H1 (cell line): Measurements from ENCODE around the gene HOXB4. TPM values are rescaled to one million over a fixed set of nuclear protein-coding genes. Genes with fewer than 3 reads are reported as not detected.

Experiments used
- CTCF ChIA-PET: fragments of 300-600 bp; sonication (Branson Sonifier 250); formaldehyde crosslinking; loops from one replicate; lab custom pipeline; 2021; ENCODE audit not compliant: partially characterized antibody; lab: Charles Lee
- POLR2A ChIA-PET: fragments of 300-600 bp; sonication (Branson Sonifier 250); formaldehyde crosslinking; loops from one replicate; lab custom pipeline; 2021; ENCODE audit warnings: inconsistent platforms; ENCODE audit not compliant: partially characterized antibody; lab: Charles Lee
- DNase-seq, 2 experiments: peaks; one replicate each; pipeline versions ENCODE4 v3.0.0 to v3.0.0-alpha.2; 2010 to 2022; ENCODE audit warnings: low spot score in 2 of 2, low read depth in 1 of 2, mixed read lengths in 1 of 2
- FAIRE-seq: peaks from 2 replicates; lab custom pipeline; 2011; peaks lifted over from hg19 to GRCh38; lab: Jason Lieb, UNC
- H2AFZ ChIP-seq: 2 replicates; pipeline ENCODE4 v1.8.1; 2012; ENCODE audit warnings: low read length, inconsistent platforms
- H2AK5ac ChIP-seq: 2 replicates; pipeline ENCODE4 v1.6.1; 2013; ENCODE audit warnings: low read depth, low read length
- H2BK120ac ChIP-seq: replicated peaks from 2 replicates; pipeline ENCODE3; 2013; ENCODE audit warnings: low read depth, low read length, inconsistent platforms
- H2BK12ac ChIP-seq: 2 replicates; pipeline ENCODE4 v1.6.1; 2013; ENCODE audit warnings: low read depth, low read length
- H2BK15ac ChIP-seq: 2 replicates; pipeline ENCODE4 v1.6.1; 2013; ENCODE audit warnings: low read length
- H2BK20ac ChIP-seq: 2 replicates; pipeline ENCODE4 v1.6.1; 2013; ENCODE audit warnings: low read length
- H2BK5ac ChIP-seq: 2 replicates; pipeline ENCODE4 v1.6.1; 2013; ENCODE audit warnings: low read depth, low read length
- H3K14ac ChIP-seq: 2 replicates; pipeline ENCODE4 v1.6.1; 2013; ENCODE audit warnings: inconsistent platforms; ENCODE audit not compliant: insufficient read length
- H3K18ac ChIP-seq: 2 replicates; pipeline ENCODE4 v1.6.1; 2013; ENCODE audit warnings: low read length; ENCODE audit errors: extremely low read depth
- H3K23ac ChIP-seq: 2 replicates; pipeline ENCODE4 v1.6.1; 2013; ENCODE audit warnings: inconsistent platforms; ENCODE audit not compliant: insufficient read length
- H3K23me2 ChIP-seq: 2 replicates; pipeline ENCODE4 v1.6.1; 2013; ENCODE audit warnings: low read depth, low read length
- H3K27ac ChIP-seq: 2 replicates; pipeline ENCODE4 v1.6.1; 2011; ENCODE audit warnings: low read depth, low read length, inconsistent platforms
- H3K27me3 ChIP-seq, 4 experiments: replicated peaks in 1 of 4; 1 replicate in 1 of 4; 2 replicates in 3 of 4; pipeline versions ENCODE4 v1.6.1 to v1.8.1; 2011 to 2013; ENCODE audit warnings: low read length in 3 of 4, mild to moderate bottlenecking in 3 of 4, inconsistent platforms in 2 of 4, mixed read lengths in 2 of 4, moderate library complexity in 1 of 4; ENCODE audit not compliant: control insufficient read depth in 3 of 4, insufficient read depth in 3 of 4; ENCODE audit errors: extremely low read depth in 1 of 4
- H3K36me3 ChIP-seq, 4 experiments: 2 replicates each; pipeline versions ENCODE4 v1.6.1 to v1.8.1; 2011 to 2013; ENCODE audit warnings: mild to moderate bottlenecking in 4 of 4, low read length in 3 of 4, moderate library complexity in 2 of 4, control low read depth in 1 of 4, inconsistent platforms in 1 of 4; ENCODE audit not compliant: insufficient read depth in 4 of 4, control insufficient read depth in 2 of 4
- H3K4ac ChIP-seq: replicated peaks from 2 replicates; pipeline ENCODE3; 2013; ENCODE audit warnings: low read length, low read depth, mixed read lengths, inconsistent platforms; ENCODE audit not compliant: insufficient read length
- H3K4me1 ChIP-seq, 4 experiments: replicated peaks in 1 of 4; 1 replicate in 1 of 4; 2 replicates in 3 of 4; pipeline versions ENCODE4 v1.6.1 to v1.8.1; 2011 to 2013; ENCODE audit warnings: low read length in 3 of 4, inconsistent platforms in 2 of 4, mixed read lengths in 1 of 4; ENCODE audit not compliant: insufficient read depth in 4 of 4, control insufficient read depth in 3 of 4
- H3K4me2 ChIP-seq, 2 experiments: 2 replicates each; pipeline versions ENCODE4 v1.6.1 to v1.8.1; 2011 to 2013; ENCODE audit warnings: low read depth in 2 of 2, low read length in 2 of 2, control low read depth in 1 of 2, inconsistent platforms in 1 of 2, mild to moderate bottlenecking in 1 of 2; ENCODE audit not compliant: insufficient read depth in 1 of 2
- H3K4me3 ChIP-seq, 4 experiments: fragments of 200-600, 300-600 bp in 1 of 4; sonication (generic), shearing (Covaris generic), sonication (Bioruptor Twin) in 1 of 4; 2 replicates each; pipeline versions ENCODE4 v1.5.1 to v1.8.1; 2011 to 2016; ENCODE audit warnings: low read length in 4 of 4, low read depth in 3 of 4, control low read depth in 2 of 4, inconsistent platforms in 2 of 4, mild to moderate bottlenecking in 2 of 4, mixed read lengths in 1 of 4, moderate library complexity in 1 of 4; ENCODE audit not compliant: insufficient read depth in 2 of 4; ENCODE audit errors: extremely low read depth in 1 of 4
- H3K56ac ChIP-seq: replicated peaks from 2 replicates; pipeline ENCODE3; 2013; ENCODE audit warnings: low read depth, mild to moderate bottlenecking, mixed read lengths, low read length, inconsistent platforms; ENCODE audit not compliant: insufficient read length
- H3K79me1 ChIP-seq: 2 replicates; pipeline ENCODE4 v1.6.1; 2013; ENCODE audit warnings: low read depth, low read length, control low read depth
- H3K79me2 ChIP-seq, 2 experiments: 2 replicates each; pipeline versions ENCODE4 v1.6.1 to v1.8.1; 2012 to 2013; ENCODE audit warnings: low read length in 2 of 2, mild to moderate bottlenecking in 2 of 2, inconsistent platforms in 1 of 2; ENCODE audit not compliant: insufficient read depth in 2 of 2, control insufficient read depth in 1 of 2
- H3K9ac ChIP-seq, 4 experiments: replicated peaks in 1 of 4; 1 replicate in 1 of 4; 2 replicates in 3 of 4; pipeline versions ENCODE4 v1.6.1 to v1.8.1; 2011 to 2013; ENCODE audit warnings: low read depth in 3 of 4, low read length in 3 of 4, control low read depth in 2 of 4, mild to moderate bottlenecking in 2 of 4, moderate library complexity in 2 of 4, inconsistent platforms in 1 of 4; ENCODE audit errors: extremely low read depth in 1 of 4
- H3K9me3 ChIP-seq, 2 experiments: 2 replicates each; pipeline versions ENCODE4 v1.6.1 to v1.8.1; 2012 to 2013; ENCODE audit warnings: mild to moderate bottlenecking in 2 of 2, moderate library complexity in 2 of 2, control low read depth in 1 of 2, inconsistent platforms in 1 of 2, low read depth in 1 of 2, low read length in 1 of 2, mixed read lengths in 1 of 2; ENCODE audit not compliant: insufficient read depth in 2 of 2
- H4K20me1 ChIP-seq, 2 experiments: replicated peaks in 1 of 2; 2 replicates each; pipeline versions ENCODE3 to v1.8.1; 2011 to 2013; ENCODE audit warnings: inconsistent platforms in 2 of 2, low read length in 2 of 2, mild to moderate bottlenecking in 1 of 2; ENCODE audit not compliant: insufficient read depth in 2 of 2, control insufficient read depth in 1 of 2
- H4K5ac ChIP-seq: 2 replicates; pipeline ENCODE4 v1.6.1; 2013; ENCODE audit warnings: low read length, low read depth, mixed read lengths, inconsistent platforms; ENCODE audit not compliant: insufficient read length
- H4K8ac ChIP-seq: 2 replicates; pipeline ENCODE4 v1.8.0; 2013; ENCODE audit warnings: mild to moderate bottlenecking, moderate library complexity, low read length, inconsistent platforms; ENCODE audit not compliant: insufficient read depth; ENCODE audit errors: extremely low read depth
- H4K91ac ChIP-seq: replicated peaks from 2 replicates; pipeline ENCODE3; 2013; ENCODE audit warnings: low read length, mixed read lengths, inconsistent platforms; ENCODE audit not compliant: insufficient read length
- BRCA1 ChIP-seq: IDR thresholded peaks from 2 replicates; pipeline ENCODE4 v1.6.1; 2012; ENCODE audit warnings: low read depth, low read length, improper control_type of control experiment
- CHD1 ChIP-seq: IDR thresholded peaks from 2 replicates; pipeline ENCODE4 v1.6.1; 2012; ENCODE audit warnings: low read depth, low read length, improper control_type of control experiment
- CREB1 ChIP-seq: IDR thresholded peaks from 2 replicates; pipeline ENCODE4 v1.6.1; 2012; ENCODE audit warnings: inconsistent platforms
- EZH2 ChIP-seq: fragments of 200-600 bp; sonication (generic); IDR thresholded peaks from 2 replicates; pipeline ENCODE4 v1.7.1; 2012; ENCODE audit warnings: low read depth, mild to moderate bottlenecking, moderate library complexity, low read length, inconsistent platforms; ENCODE audit not compliant: severe bottlenecking
- KDM1A ChIP-seq: fragments of 200-600, 300-600 bp; sonication (generic); IDR thresholded peaks from 2 replicates; pipeline ENCODE4 v1.7.1; 2016; ENCODE audit warnings: mild to moderate bottlenecking, low read length, borderline replicate concordance
- POLR2AphosphoS5 ChIP-seq: IDR thresholded peaks from 2 replicates; pipeline ENCODE4 v1.6.1; 2011; ENCODE audit warnings: low read depth, low read length
- RFX5 ChIP-seq: IDR thresholded peaks from 2 replicates; pipeline ENCODE4 v1.6.1; 2011; ENCODE audit warnings: low read depth, low read length, improper control_type of control experiment, borderline replicate concordance
- RXRA ChIP-seq: IDR thresholded peaks from 2 replicates; pipeline ENCODE4 v1.6.1; 2011; ENCODE audit warnings: low read depth, mild to moderate bottlenecking, low read length, moderate library complexity; ENCODE audit not compliant: insufficient read depth
- SP4 ChIP-seq: IDR thresholded peaks from 2 replicates; pipeline ENCODE4 v1.6.1; 2012; ENCODE audit warnings: low read length, inconsistent platforms
- TEAD4 ChIP-seq: IDR thresholded peaks from 2 replicates; pipeline ENCODE4 v1.6.1; 2012; ENCODE audit warnings: low read depth, low read length, inconsistent platforms, mixed read lengths
- USF2 ChIP-seq: IDR thresholded peaks from 2 replicates; pipeline ENCODE4 v1.6.1; 2011; ENCODE audit warnings: low read length, improper control_type of control experiment
- WGBS, 2 experiments: shearing (Covaris generic) in 1 of 2; methylation state at CpG; one replicate each; pipeline versions ENCODE4 v1.1.6 to v1.1.7; 2013 to 2015; ENCODE audit warnings: low lambda C conversion rate in 2 of 2, mixed read lengths in 2 of 2, inconsistent platforms in 1 of 2, low coverage in 1 of 2, missing lambda C conversion rate in 1 of 2; ENCODE audit not compliant: insufficient replicate concordance in 2 of 2, insufficient coverage in 1 of 2, insufficient read length in 1 of 2; ENCODE audit errors: extremely low coverage in 1 of 2, missing lambda C conversion rate in 1 of 2; 5-methylcytosine and 5-hydroxymethylcytosine counted together
- polyA plus RNA-seq, 7 experiments: library from polyadenylated mRNA; depleted of rRNA in 3 of 7; stranded (reverse) in 5 of 7; unstranded in 2 of 7; fragments of >200 nt in 5 of 7; fragments of 200-250 nt in 2 of 7; gene quantifications; 1 replicate in 5 of 7; 2 replicates in 1 of 7; 4 replicates in 1 of 7; pipeline versions ENCODE4 v1.2.1 to v1.2.3, GENCODE V29; 2011 to 2013; ENCODE audit warnings: missing spikeins in 2 of 7, mixed read lengths in 2 of 7
- total RNA-seq: library from RNA; stranded (reverse); fragmentation: NEBNext Ultra II Directional; extraction: Animal tissue kit (Norgen Biotek cat#: 25700); gene quantifications from 2 replicates; pipeline ENCODE4 v1.2.1, GENCODE V29; 2021
- TF ChIP-seq, protein P1 (sequence below): IDR thresholded peaks from 2 replicates; pipeline ENCODE4 v1.6.1; 2012; ENCODE audit warnings: inconsistent platforms

HOXB4 gene
- total and polyA plus RNA-seq, 2 of the 8 experiments (the other 6 are each of a cell fraction or from before 2014, with no cell fraction given), result not detected

- peaks cover 4% of the 10 kb centered on the region; the same call in 1 of the 2 replicates for H3K23me2 ChIP-seq
- FAIRE-seq (no peak), DNase-seq (no peak)
- peak overlapping the region in 1 of 2 experiments; percentile 7; a peak in 1 of 4 replicates for H3K4me2 ChIP-seq
- no peak overlapping the region for H3K27ac ChIP-seq
- no peak overlapping the region for H2BK15ac ChIP-seq
- no peak overlapping the region for H3K56ac ChIP-seq
- no peak overlapping the region for H2BK5ac ChIP-seq
- no peak overlapping the region for H3K23ac ChIP-seq
- peaks cover 99 to 100% (median 100%) of the 10 kb centered on the region in 4 experiments for H3K27me3 ChIP-seq
- H3K9ac ChIP-seq, result no peak overlapping the region
- no peak overlapping the region for H2BK20ac ChIP-seq
- no peak overlapping the region for H3K14ac ChIP-seq
- CTCF ChIA-PET, result interaction anchor here (0.8 to 3.1 kb wide), 6 partner anchors 9 to 72 kb away, joined by 3 to 10 read pairs (median 4); no protein-coding TSS in a partner anchor
- H2AFZ ChIP-seq, result no peak overlapping the region
- H4K8ac ChIP-seq, result no peak overlapping the region
- POLR2A ChIA-PET, result no interaction called here
- no peak overlapping the region for H4K5ac ChIP-seq
- WGBS, 2 experiments, result 3% methylated on average over 2 of the region's 2 CpGs; no CpG with 5 or more reads in 1 of the 2 experiments
- no peak overlapping the region for H2BK120ac ChIP-seq
- H3K4me3 ChIP-seq, result no peak overlapping the region
- no peak overlapping the region for H4K91ac ChIP-seq
- H2AK5ac ChIP-seq, result no peak overlapping the region
- H3K4ac ChIP-seq, result no peak overlapping the region
- no peaks in the 10 kb centered on the region for H3K79me1 ChIP-seq
- H3K4me1 ChIP-seq, result peaks cover 0 to 5% (median 4%) of the 10 kb centered on the region in 4 experiments; a peak in 5 of 7 replicates
- H3K36me3 ChIP-seq, result peaks cover 0 to 5% (median 0%) of the 10 kb centered on the region in 4 experiments; a peak in 1 of 8 replicates
- H3K9me3 ChIP-seq, result no peaks in the 10 kb centered on the region
- no peak overlapping the region for H3K18ac ChIP-seq
- peaks cover 2 to 34% of the 10 kb centered on the region in 2 experiments for H4K20me1 ChIP-seq
- H2BK12ac ChIP-seq, result peak overlapping the region; percentile 18; the same call in 1 of the 2 replicates
- no peaks in the 10 kb centered on the region for H3K79me2 ChIP-seq
- no peak for TF ChIP-seq POLR2AphosphoS5
- no peak for TF ChIP-seq KDM1A
- no peak for TF ChIP-seq CHD1
- TF ChIP-seq, protein P1, sequence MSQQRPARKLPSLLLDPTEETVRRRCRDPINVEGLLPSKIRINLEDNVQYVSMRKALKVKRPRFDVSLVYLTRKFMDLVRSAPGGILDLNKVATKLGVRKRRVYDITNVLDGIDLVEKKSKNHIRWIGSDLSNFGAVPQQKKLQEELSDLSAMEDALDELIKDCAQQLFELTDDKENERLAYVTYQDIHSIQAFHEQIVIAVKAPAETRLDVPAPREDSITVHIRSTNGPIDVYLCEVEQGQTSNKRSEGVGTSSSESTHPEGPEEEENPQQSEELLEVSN, result no peak
- TF ChIP-seq RFX5, result no peak
- peak; percentile 88 for TF ChIP-seq EZH2
- no peak for TF ChIP-seq RXRA
- TF ChIP-seq CREB1, result no peak
- no peak for TF ChIP-seq BRCA1
- no peak for TF ChIP-seq USF2
- TF ChIP-seq TEAD4, result no peak
- TF ChIP-seq SP4, result no peak
Measured at GRCh38 chr17:48565022-48565554, 13.1 kb downstream of the HOXB4 start.
